Measurements from ENCODE around the gene TWF2.

TWF2 gene

GRCh38 chr3:52226229-52226817 lies 12.6 kb downstream of the TWF2 start:
- DNase-seq (ENCODE audit: extremely low spot score, insufficient read length, low read depth) (no peak), FAIRE-seq (no peak)

GRCh38 chr3:52225452-52226228 lies 13.3 kb downstream of the TWF2 start, which contains the start of gene TLR9:
TLR9 (minus strand) TSS chr3:52225645; CDS start chr3:52225529, 116 bp downstream.
- no peak for DNase-seq (ENCODE audit: extremely low spot score, insufficient read length, low read depth)
- FAIRE-seq = peak; percentile 98

GRCh38 chr3:52223449-52224408 lies 15.2 kb downstream of the TWF2 start:
- DNase-seq (ENCODE audit: extremely low spot score, insufficient read length, low read depth) = no peak
- FAIRE-seq = no peak

GRCh38 chr3:52222319-52223221 lies 16.4 kb downstream of the TWF2 start:
- DNase-seq (ENCODE audit: extremely low spot score, insufficient read length, low read depth) (no peak), FAIRE-seq (no peak)

- FAIRE-seq (no peak), DNase-seq (ENCODE audit: extremely low spot score, insufficient read length, low read depth) (no peak)
Observed at GRCh38 chr3:52221563-52222318, 17.2 kb downstream of the TWF2 start.

GRCh38 chr3:52221141-52221562 lies 17.8 kb downstream of the TWF2 start:
- FAIRE-seq = no peak

GRCh38 chr3:52220380-52221026 lies 18.5 kb downstream of the TWF2 start:
- DNase-seq (ENCODE audit: extremely low spot score, insufficient read length, low read depth) (no peak), FAIRE-seq (peak; percentile 92)

More at GRCh38 chr3:52221141-52221562, 17.8 kb downstream of the TWF2 start:
- no peak for DNase-seq (ENCODE audit: extremely low spot score, insufficient read length, low read depth)

GRCh38 chr3:52218937-52219650 lies 19.9 kb downstream of the TWF2 start:
- FAIRE-seq = no peak

GRCh38 chr3:52218454-52218853 lies 20.5 kb downstream of the TWF2 start:
- FAIRE-seq (no peak), DNase-seq (ENCODE audit: extremely low spot score, insufficient read length, low read depth) (no peak)

More at GRCh38 chr3:52218937-52219650, 19.9 kb downstream of the TWF2 start:
- DNase-seq (ENCODE audit: extremely low spot score, insufficient read length, low read depth) = no peak

- no peak for FAIRE-seq
- no peak for DNase-seq (ENCODE audit: extremely low spot score, insufficient read length, low read depth)
Observed at GRCh38 chr3:52218026-52218425, 20.9 kb downstream of the TWF2 start.

- DNase-seq (ENCODE audit: extremely low spot score, insufficient read length, low read depth) = no peak
- no peak for FAIRE-seq
Observed at GRCh38 chr3:52217409-52217805, 21.6 kb downstream of the TWF2 start.

- FAIRE-seq = no peak
- no peak for DNase-seq (ENCODE audit: extremely low spot score, insufficient read length, low read depth)
Observed at GRCh38 chr3:52216585-52217408, 22.2 kb downstream of the TWF2 start.

GRCh38 chr3:52215351-52215750 lies 23.6 kb downstream of the TWF2 start:
- FAIRE-seq = no peak

GRCh38 chr3:52213901-52214300 lies 25.1 kb downstream of the TWF2 start:
- DNase-seq (ENCODE audit: extremely low spot score, insufficient read length, low read depth) = no peak
- FAIRE-seq = no peak

More at GRCh38 chr3:52215351-52215750, 23.6 kb downstream of the TWF2 start:
- DNase-seq (ENCODE audit: extremely low spot score, insufficient read length, low read depth) = no peak

GRCh38 chr3:52213005-52213404 lies 26.0 kb downstream of the TWF2 start:
- DNase-seq (ENCODE audit: extremely low spot score, insufficient read length, low read depth) = no peak
- FAIRE-seq = no peak

- no peak for FAIRE-seq
- DNase-seq (ENCODE audit: extremely low spot score, insufficient read length, low read depth) = no peak
Observed at GRCh38 chr3:52211268-52211891, 27.6 kb downstream of the TWF2 start.

Data from GM18507 (cell line).